Measurements from ENCODE around the gene KCNE3.

The KCNE3 gene

GRCh38 chr11:74465291-74465708 is 2.0 kb downstream of the KCNE3 start:
- Histone ChIP-seq H3K4me1 (ENCODE audit: insufficient read depth, low read length) (no peaks in the 10 kb centered on the region), H3K27me3 (ENCODE audit: insufficient read depth, low read length) (peaks cover 6% of the 10 kb centered on the region), H3K9me3 (ENCODE audit: low read length) (no peaks in the 10 kb centered on the region), H3K4me3 (ENCODE audit: low read length) (no peak overlapping the region), H3K36me3 (ENCODE audit: insufficient read depth, low read length) (no peaks in the 10 kb centered on the region), H2AFZ (ENCODE audit: low read depth, low read length) (no peak overlapping the region)

- H3K4me1 ChIP-seq (ENCODE audit: insufficient read depth, low read length), result no peaks in the 10 kb centered on the region
- H2AFZ ChIP-seq (ENCODE audit: low read depth, low read length), result no peak overlapping the region
- no peaks in the 10 kb centered on the region for H3K36me3 ChIP-seq (ENCODE audit: insufficient read depth, low read length)
- no peaks in the 10 kb centered on the region for H3K9me3 ChIP-seq (ENCODE audit: low read length)
- no peak overlapping the region for H3K4me3 ChIP-seq (ENCODE audit: low read length)
- H3K27me3 ChIP-seq (ENCODE audit: insufficient read depth, low read length), result peaks cover 6% of the 10 kb centered on the region
Observed at GRCh38 chr11:74464746-74465145, 2.6 kb downstream of the KCNE3 start.

GRCh38 chr11:74463216-74463615 is 4.1 kb downstream of the KCNE3 start:
- Histone ChIP-seq H3K4me1 (ENCODE audit: insufficient read depth, low read length) (no peaks in the 10 kb centered on the region), H2AFZ (ENCODE audit: low read depth, low read length) (no peak overlapping the region), H3K36me3 (ENCODE audit: insufficient read depth, low read length) (no peaks in the 10 kb centered on the region), H3K9me3 (ENCODE audit: low read length) (no peaks in the 10 kb centered on the region), H3K27me3 (ENCODE audit: insufficient read depth, low read length) (peaks cover 6% of the 10 kb centered on the region), H3K4me3 (ENCODE audit: low read length) (no peak overlapping the region)

GRCh38 chr11:74462631-74463030 is 4.7 kb downstream of the KCNE3 start:
- no peaks in the 10 kb centered on the region for H3K9me3 ChIP-seq (ENCODE audit: low read length)
- no peak overlapping the region for H3K4me3 ChIP-seq (ENCODE audit: low read length)
- H3K4me1 ChIP-seq (ENCODE audit: insufficient read depth, low read length), result no peaks in the 10 kb centered on the region
- H3K36me3 ChIP-seq (ENCODE audit: insufficient read depth, low read length), result no peaks in the 10 kb centered on the region
- H2AFZ ChIP-seq (ENCODE audit: low read depth, low read length), result no peak overlapping the region
- peaks cover 6% of the 10 kb centered on the region for H3K27me3 ChIP-seq (ENCODE audit: insufficient read depth, low read length)

- H3K36me3 ChIP-seq (ENCODE audit: insufficient read depth, low read length), result no peaks in the 10 kb centered on the region
- H3K4me1 ChIP-seq (ENCODE audit: insufficient read depth, low read length), result peaks cover 6% of the 10 kb centered on the region
- H3K27me3 ChIP-seq (ENCODE audit: insufficient read depth, low read length), result peaks cover 6% of the 10 kb centered on the region
- H3K9me3 ChIP-seq (ENCODE audit: low read length), result no peaks in the 10 kb centered on the region
- no peak overlapping the region for H3K4me3 ChIP-seq (ENCODE audit: low read length)
- H2AFZ ChIP-seq (ENCODE audit: low read depth, low read length), result no peak overlapping the region
Observed at GRCh38 chr11:74462009-74462408, 5.3 kb downstream of the KCNE3 start.

- peaks cover 6% of the 10 kb centered on the region for H3K27me3 ChIP-seq (ENCODE audit: insufficient read depth, low read length)
- H3K4me3 ChIP-seq (ENCODE audit: low read length), result no peak overlapping the region
- H2AFZ ChIP-seq (ENCODE audit: low read depth, low read length), result no peak overlapping the region
- H3K36me3 ChIP-seq (ENCODE audit: insufficient read depth, low read length), result no peaks in the 10 kb centered on the region
- no peaks in the 10 kb centered on the region for H3K9me3 ChIP-seq (ENCODE audit: low read length)
- H3K4me1 ChIP-seq (ENCODE audit: insufficient read depth, low read length), result peaks cover 6% of the 10 kb centered on the region
Observed at GRCh38 chr11:74460481-74461154, 6.7 kb downstream of the KCNE3 start.

- Histone ChIP-seq H3K9me3 (ENCODE audit: low read length) (no peaks in the 10 kb centered on the region), H2AFZ (ENCODE audit: low read depth, low read length) (no peak overlapping the region), H3K27me3 (ENCODE audit: insufficient read depth, low read length) (peaks cover 6% of the 10 kb centered on the region), H3K4me3 (ENCODE audit: low read length) (no peak overlapping the region), H3K36me3 (ENCODE audit: insufficient read depth, low read length) (no peaks in the 10 kb centered on the region), H3K4me1 (ENCODE audit: insufficient read depth, low read length) (peaks cover 6% of the 10 kb centered on the region)
Observed at GRCh38 chr11:74460065-74460464, 7.3 kb downstream of the KCNE3 start.

- Histone ChIP-seq H3K4me1 (ENCODE audit: insufficient read depth, low read length) (peaks cover 6% of the 10 kb centered on the region), H3K9me3 (ENCODE audit: low read length) (no peaks in the 10 kb centered on the region), H3K27me3 (ENCODE audit: insufficient read depth, low read length) (peaks cover 6% of the 10 kb centered on the region), H3K36me3 (ENCODE audit: insufficient read depth, low read length) (no peaks in the 10 kb centered on the region), H3K4me3 (ENCODE audit: low read length) (no peak overlapping the region), H2AFZ (ENCODE audit: low read depth, low read length) (no peak overlapping the region)
Observed at GRCh38 chr11:74459584-74459983, 7.8 kb downstream of the KCNE3 start.

GRCh38 chr11:74457356-74457755 is 10.0 kb downstream of the KCNE3 start:
- Histone ChIP-seq H3K4me3 (ENCODE audit: low read length) (no peak overlapping the region), H3K9me3 (ENCODE audit: low read length) (no peaks in the 10 kb centered on the region), H3K36me3 (ENCODE audit: insufficient read depth, low read length) (no peaks in the 10 kb centered on the region), H3K4me1 (ENCODE audit: insufficient read depth, low read length) (peaks cover 6% of the 10 kb centered on the region), H2AFZ (ENCODE audit: low read depth, low read length) (no peak overlapping the region), H3K27me3 (ENCODE audit: insufficient read depth, low read length) (no peaks in the 10 kb centered on the region)

GRCh38 chr11:74453373-74453975 is 13.9 kb downstream of the KCNE3 start:
- Histone ChIP-seq H2AFZ (ENCODE audit: low read depth, low read length) (no peak overlapping the region), H3K9me3 (ENCODE audit: low read length) (no peaks in the 10 kb centered on the region), H3K4me1 (ENCODE audit: insufficient read depth, low read length) (peaks cover 6% of the 10 kb centered on the region), H3K27me3 (ENCODE audit: insufficient read depth, low read length) (no peaks in the 10 kb centered on the region), H3K4me3 (ENCODE audit: low read length) (no peak overlapping the region), H3K36me3 (ENCODE audit: insufficient read depth, low read length) (no peaks in the 10 kb centered on the region)

GRCh38 chr11:74452366-74452765 is 15.0 kb downstream of the KCNE3 start:
- no peaks in the 10 kb centered on the region for H3K9me3 ChIP-seq (ENCODE audit: low read length)
- H3K4me3 ChIP-seq (ENCODE audit: low read length), result no peak overlapping the region
- peaks cover 4% of the 10 kb centered on the region for H3K4me1 ChIP-seq (ENCODE audit: insufficient read depth, low read length)
- no peak overlapping the region for H2AFZ ChIP-seq (ENCODE audit: low read depth, low read length)
- no peaks in the 10 kb centered on the region for H3K36me3 ChIP-seq (ENCODE audit: insufficient read depth, low read length)
- no peaks in the 10 kb centered on the region for H3K27me3 ChIP-seq (ENCODE audit: insufficient read depth, low read length)

- Histone ChIP-seq H3K4me3 (ENCODE audit: low read length) (no peak overlapping the region), H3K36me3 (ENCODE audit: insufficient read depth, low read length) (no peaks in the 10 kb centered on the region), H3K9me3 (ENCODE audit: low read length) (no peaks in the 10 kb centered on the region), H2AFZ (ENCODE audit: low read depth, low read length) (no peak overlapping the region), H3K4me1 (ENCODE audit: insufficient read depth, low read length) (no peaks in the 10 kb centered on the region), H3K27me3 (ENCODE audit: insufficient read depth, low read length) (no peaks in the 10 kb centered on the region)
Observed at GRCh38 chr11:74450318-74450717, 17.0 kb downstream of the KCNE3 start.

GRCh38 chr11:74449369-74449931 is 17.9 kb downstream of the KCNE3 start:
- no peaks in the 10 kb centered on the region for H3K4me1 ChIP-seq (ENCODE audit: insufficient read depth, low read length)
- no peaks in the 10 kb centered on the region for H3K27me3 ChIP-seq (ENCODE audit: insufficient read depth, low read length)
- H3K4me3 ChIP-seq (ENCODE audit: low read length), result no peak overlapping the region
- no peaks in the 10 kb centered on the region for H3K36me3 ChIP-seq (ENCODE audit: insufficient read depth, low read length)
- H2AFZ ChIP-seq (ENCODE audit: low read depth, low read length), result no peak overlapping the region
- no peaks in the 10 kb centered on the region for H3K9me3 ChIP-seq (ENCODE audit: low read length)

All from neuron (in vitro differentiated cells).